Activated naive CD4-positive, alpha-beta T cell treated with anti-CD3 and anti-CD28 coated beads for 36 hours (primary cell): ENCODE data around the gene NBPF8. TPM values are rescaled to one million over a fixed set of nuclear protein-coding genes. Genes with fewer than 3 reads are reported as not detected.
"Not testable (repeated sequence)": the region's sequence is repeated elsewhere in the genome, so short reads cannot be mapped to it uniquely, and the experiment has no call there.

Experiments used
- CTCF ChIA-PET: fragments of 350-600 bp; sonication (Branson Sonifier 250); formaldehyde crosslinking; loops from one replicate; lab custom pipeline; 2021; ENCODE audit warnings: antibody characterized with exemption; lab: Charles Lee
- DNase-seq: peaks from one replicate; pipeline ENCODE4 v3.0.0-alpha.2; 2020
- H3K27ac Mint-ChIP-seq: one replicate; pipeline ENCODE4 v1.8.0; 2021; ENCODE audit warnings: mild to moderate bottlenecking, mixed read lengths
- H3K27me3 Mint-ChIP-seq: one replicate; pipeline ENCODE4 v1.8.0; 2021; ENCODE audit warnings: low read depth, mixed read lengths
- H3K36me3 Mint-ChIP-seq: one replicate; pipeline ENCODE4 v1.8.0; 2021; ENCODE audit warnings: low read depth, mixed read lengths
- H3K4me1 Mint-ChIP-seq: one replicate; pipeline ENCODE4 v1.8.0; 2021; ENCODE audit warnings: low read depth, mixed read lengths
- H3K4me3 Mint-ChIP-seq: one replicate; pipeline ENCODE4 v1.8.0; 2021; ENCODE audit warnings: mild to moderate bottlenecking, moderate library complexity, mixed read lengths
- H3K9me3 Mint-ChIP-seq: one replicate; pipeline ENCODE4 v1.8.0; 2021; ENCODE audit warnings: mixed read lengths
- intact Hi-C: fragments of 100-400 bp; cut with micrococcal nuclease; formaldehyde crosslinking; loops from one replicate; pipeline ENCODE4 v1.15.1; 2023
- total RNA-seq, 2 experiments: library from RNA; stranded (reverse); gene quantifications; one replicate each; pipeline ENCODE4 v1.2.3, GENCODE V29; 2021

The NBPF8 gene, protein sequence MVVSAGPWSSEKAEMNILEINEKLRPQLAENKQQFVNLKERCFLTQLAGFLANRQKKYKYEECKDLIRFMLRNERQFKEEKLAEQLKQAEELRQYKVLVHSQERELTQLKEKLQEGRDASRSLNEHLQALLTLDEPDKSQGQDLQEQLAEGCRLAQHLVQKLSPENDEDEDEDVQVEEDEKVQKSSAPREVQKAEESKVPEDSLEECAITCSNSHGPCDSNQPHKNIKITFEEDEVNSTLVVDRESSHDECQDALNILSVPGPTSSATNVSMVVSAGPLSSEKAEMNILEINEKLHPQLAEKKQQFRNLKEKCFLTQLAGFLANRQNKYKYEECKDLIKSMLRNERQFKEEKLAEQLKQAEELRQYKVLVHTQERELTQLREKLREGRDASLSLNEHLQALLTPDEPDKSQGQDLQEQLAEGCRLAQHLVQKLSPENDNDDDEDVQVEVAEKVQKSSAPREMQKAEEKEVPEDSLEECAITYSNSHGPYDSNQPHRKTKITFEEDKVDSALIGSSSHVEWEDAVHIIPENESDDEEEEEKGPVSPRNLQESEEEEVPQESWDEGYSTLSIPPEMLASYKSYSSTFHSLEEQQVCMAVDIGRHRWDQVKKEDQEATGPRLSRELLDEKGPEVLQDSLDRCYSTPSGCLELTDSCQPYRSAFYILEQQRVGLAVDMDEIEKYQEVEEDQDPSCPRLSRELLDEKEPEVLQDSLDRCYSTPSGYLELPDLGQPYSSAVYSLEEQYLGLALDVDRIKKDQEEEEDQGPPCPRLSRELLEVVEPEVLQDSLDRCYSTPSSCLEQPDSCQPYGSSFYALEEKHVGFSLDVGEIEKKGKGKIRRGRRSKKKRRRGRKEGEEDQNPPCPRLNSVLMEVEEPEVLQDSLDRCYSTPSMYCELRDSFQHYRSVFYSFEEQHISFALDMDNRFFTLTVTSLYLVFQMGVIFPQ
- total RNA-seq, result 10 to 100 TPM; 28.0 to 28.8 TPM

- CTCF ChIA-PET, H3K9me3 Mint-ChIP-seq, H3K4me1 Mint-ChIP-seq, H3K36me3 Mint-ChIP-seq, intact Hi-C loops, H3K27me3 Mint-ChIP-seq: not testable (repeated sequence)
- peak within 1 kb of the TSS; percentile 87 for H3K4me3 Mint-ChIP-seq
- peak within 1 kb of the TSS; percentile 81 for H3K27ac Mint-ChIP-seq
- peak; percentile 82 for DNase-seq
Measured at GRCh38 chr1:120414911-120415480, at the start of gene NBPF8. Gene NBPF8 (plus strand): TSS chr1:120415035. CDS start chr1:120436523, 21,488 bp downstream.

DNA sequence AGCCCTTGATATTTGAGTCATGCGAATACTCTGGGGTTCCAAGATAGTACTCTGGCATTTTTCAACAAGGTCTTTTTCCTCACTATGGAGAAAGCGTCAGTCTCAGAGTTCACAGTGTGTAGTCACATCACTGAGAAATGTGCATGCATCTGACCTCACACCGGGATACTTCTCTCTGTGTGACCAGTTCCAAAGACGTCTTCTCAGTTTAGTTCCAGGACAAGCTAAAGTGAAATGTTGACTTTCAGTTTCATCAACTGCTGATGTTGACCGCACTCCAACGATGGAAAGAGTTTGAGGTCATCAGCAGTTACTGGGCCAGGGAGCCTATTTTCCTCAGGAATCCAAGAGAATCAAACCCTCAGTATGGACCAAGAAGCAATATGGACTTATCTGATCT lies 47.1 kb upstream of the NBPF8 start:
- H3K27me3 Mint-ChIP-seq, intact Hi-C loops, H3K27ac Mint-ChIP-seq, H3K9me3 Mint-ChIP-seq, CTCF ChIA-PET, H3K4me1 Mint-ChIP-seq, H3K4me3 Mint-ChIP-seq, H3K36me3 Mint-ChIP-seq, DNase-seq: not testable (repeated sequence)

DNA sequence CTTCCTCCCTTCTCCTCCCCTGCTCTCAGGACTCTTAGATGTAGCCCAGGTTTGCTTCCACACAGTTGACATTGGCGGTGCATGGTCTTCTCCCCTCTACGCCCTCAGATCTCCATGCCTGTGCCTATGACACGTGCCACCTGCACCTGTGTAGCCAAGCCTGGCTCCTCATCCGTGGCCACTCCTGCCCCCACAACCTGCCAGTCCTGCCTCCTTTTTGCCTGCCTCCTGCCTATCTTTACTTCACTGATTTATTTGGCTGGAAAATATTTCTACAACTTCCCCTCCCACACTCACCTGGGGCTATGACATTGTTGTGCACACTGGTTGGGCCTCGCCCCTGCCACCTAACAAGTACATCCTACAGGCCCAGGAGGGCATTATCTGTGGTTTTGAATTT lies 28.2 kb upstream of the NBPF8 start:
- H3K4me1 Mint-ChIP-seq, DNase-seq, H3K36me3 Mint-ChIP-seq, intact Hi-C loops, H3K27ac Mint-ChIP-seq, H3K9me3 Mint-ChIP-seq, H3K4me3 Mint-ChIP-seq, CTCF ChIA-PET, H3K27me3 Mint-ChIP-seq: not testable (repeated sequence)

GRCh38 chr1:120388597-120389126 lies 26.2 kb upstream of the NBPF8 start:
- peak; percentile 32 for DNase-seq
- H3K36me3 Mint-ChIP-seq, H3K4me1 Mint-ChIP-seq, H3K9me3 Mint-ChIP-seq, H3K4me3 Mint-ChIP-seq, H3K27me3 Mint-ChIP-seq, CTCF ChIA-PET, intact Hi-C loops, H3K27ac Mint-ChIP-seq: not testable (repeated sequence)

- H3K4me3 Mint-ChIP-seq, CTCF ChIA-PET, H3K27me3 Mint-ChIP-seq, DNase-seq, H3K36me3 Mint-ChIP-seq, H3K9me3 Mint-ChIP-seq, H3K27ac Mint-ChIP-seq, intact Hi-C loops, H3K4me1 Mint-ChIP-seq: not testable (repeated sequence)
Measured at GRCh38 chr1:120391365-120391764, 23.5 kb upstream of the NBPF8 start.

DNA sequence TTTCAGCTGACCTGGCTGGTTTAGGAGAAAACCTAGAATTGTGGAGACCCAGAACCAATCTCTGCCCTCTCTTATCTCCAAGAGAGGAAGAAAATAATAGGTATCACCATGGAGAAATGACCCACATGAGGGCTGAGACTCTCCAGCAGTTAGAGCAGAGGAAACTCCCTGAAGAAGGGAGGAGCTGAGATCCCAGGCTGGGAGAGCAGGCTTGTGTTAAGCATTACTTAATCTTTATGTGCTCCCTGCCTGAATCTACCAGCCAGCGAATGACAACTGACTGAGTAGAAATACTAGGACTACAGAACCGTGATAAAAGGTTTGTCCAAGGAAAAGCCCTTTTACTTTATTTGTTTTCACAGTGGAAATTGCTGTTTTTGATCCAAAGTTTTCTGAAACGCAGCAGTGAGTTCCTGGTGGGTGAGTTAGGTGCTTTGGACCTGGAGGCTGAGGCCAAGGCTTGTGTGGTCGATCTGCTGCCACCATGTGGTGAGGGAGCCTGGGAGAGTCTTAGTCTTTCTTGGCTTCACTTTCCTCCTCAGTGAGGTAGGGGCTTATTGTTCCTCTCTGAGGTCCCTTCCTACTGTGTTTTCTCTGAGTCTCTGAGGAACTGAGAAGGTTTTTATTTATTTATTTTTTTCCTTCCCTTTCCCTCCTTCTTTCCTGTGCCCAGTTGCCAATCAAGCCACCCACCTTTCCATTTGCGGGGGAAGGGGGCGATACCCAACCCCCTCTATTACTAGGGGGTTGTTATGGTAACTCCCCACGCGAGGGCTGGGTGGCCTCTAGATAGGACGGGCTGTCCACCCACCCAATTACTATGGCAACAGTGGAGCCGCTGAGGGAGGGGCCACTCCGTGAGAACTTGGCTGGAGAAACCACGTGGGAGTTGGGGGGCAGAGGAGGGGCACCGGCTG lies 21.3 kb upstream of the NBPF8 start:
- intact Hi-C loops, H3K4me1 Mint-ChIP-seq, H3K36me3 Mint-ChIP-seq, CTCF ChIA-PET, H3K9me3 Mint-ChIP-seq, H3K4me3 Mint-ChIP-seq, DNase-seq, H3K27ac Mint-ChIP-seq, H3K27me3 Mint-ChIP-seq: not testable (repeated sequence)

GRCh38 chr1:120405348-120405747 lies 9.5 kb upstream of the NBPF8 start:
- H3K4me3 Mint-ChIP-seq, H3K27me3 Mint-ChIP-seq, H3K27ac Mint-ChIP-seq, intact Hi-C loops, DNase-seq, CTCF ChIA-PET, H3K36me3 Mint-ChIP-seq, H3K4me1 Mint-ChIP-seq, H3K9me3 Mint-ChIP-seq: not testable (repeated sequence)

DNA sequence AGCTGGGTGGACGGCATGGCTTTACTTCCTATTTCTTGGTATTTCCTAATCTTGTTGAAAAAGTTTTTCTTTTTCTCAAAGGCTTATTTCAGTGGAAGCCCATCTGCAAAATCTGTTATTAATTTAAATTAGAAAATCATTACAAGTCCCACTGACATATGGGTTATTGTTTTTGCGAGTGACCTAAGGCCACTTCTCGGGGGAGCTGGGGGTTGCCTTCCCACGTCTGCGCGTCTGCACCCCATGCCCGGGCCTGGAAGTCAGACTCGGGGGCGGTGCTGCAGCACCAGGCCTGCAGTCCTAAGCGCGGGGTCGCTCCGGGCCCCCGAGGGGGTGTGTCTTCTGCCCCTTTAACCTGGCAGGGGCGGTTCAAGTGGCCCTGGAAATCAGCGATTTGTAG lies 384 bp upstream of the NBPF8 start:
- CTCF ChIA-PET, H3K36me3 Mint-ChIP-seq: not testable (repeated sequence)

GRCh38 chr1:120415492-120415961 lies 692 bp downstream of the NBPF8 start:
- Mint-ChIP-seq H3K27ac (peak overlapping the region; percentile 81), H3K4me3 (peak overlapping the region; percentile 87)
- H3K9me3 Mint-ChIP-seq, H3K4me1 Mint-ChIP-seq, H3K36me3 Mint-ChIP-seq, CTCF ChIA-PET, H3K27me3 Mint-ChIP-seq, intact Hi-C loops: not testable (repeated sequence)
- peak; percentile 40 for DNase-seq

More for the DNA sequence above, 384 bp upstream of the NBPF8 start:
- DNase-seq, H3K9me3 Mint-ChIP-seq, H3K4me3 Mint-ChIP-seq, H3K4me1 Mint-ChIP-seq, H3K27me3 Mint-ChIP-seq, intact Hi-C loops, H3K27ac Mint-ChIP-seq: not testable (repeated sequence)

DNA sequence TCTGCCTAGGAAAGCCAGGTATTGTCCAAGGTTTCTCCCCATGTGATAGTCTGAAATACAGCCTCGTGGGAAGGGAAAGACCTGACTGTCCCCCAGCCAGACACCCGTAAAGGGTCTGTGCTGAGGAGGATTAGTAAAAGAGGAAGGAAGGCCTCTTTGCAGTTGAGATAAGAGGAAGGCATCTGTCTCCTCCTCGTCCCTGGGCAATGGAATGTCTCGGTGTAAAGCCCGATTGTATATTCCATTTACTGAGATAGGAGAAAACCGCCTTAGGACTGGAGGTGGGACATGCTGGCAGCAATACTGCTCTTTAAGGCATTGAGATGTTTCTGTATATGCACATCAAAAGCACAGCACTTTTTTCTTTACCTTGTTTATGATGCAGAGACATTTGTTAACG lies 10.2 kb downstream of the NBPF8 start:
- H3K27ac Mint-ChIP-seq, H3K9me3 Mint-ChIP-seq, H3K4me1 Mint-ChIP-seq, CTCF ChIA-PET, H3K4me3 Mint-ChIP-seq, H3K36me3 Mint-ChIP-seq, DNase-seq, intact Hi-C loops, H3K27me3 Mint-ChIP-seq: not testable (repeated sequence)

DNA sequence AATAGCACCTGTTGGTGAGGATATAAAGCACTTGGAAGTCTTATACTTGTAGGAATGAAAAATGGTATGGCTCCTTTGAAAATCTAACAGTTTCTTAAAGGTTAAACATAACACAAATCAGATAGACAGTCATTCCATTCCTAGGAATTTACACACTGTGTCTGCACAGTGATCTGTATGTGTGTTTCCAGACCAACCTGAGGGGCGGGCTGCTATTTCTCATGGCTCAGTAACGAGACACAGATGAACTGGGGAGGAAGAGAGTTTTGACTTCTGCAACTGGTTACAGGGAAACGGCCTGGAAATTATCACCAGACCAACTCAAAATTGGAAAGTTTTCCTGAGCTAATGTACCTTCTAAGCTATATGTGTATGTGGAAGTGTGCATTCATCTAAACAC lies 16.8 kb downstream of the NBPF8 start:
- H3K27ac Mint-ChIP-seq, CTCF ChIA-PET, H3K4me3 Mint-ChIP-seq, H3K27me3 Mint-ChIP-seq, H3K9me3 Mint-ChIP-seq, intact Hi-C loops, DNase-seq, H3K4me1 Mint-ChIP-seq, H3K36me3 Mint-ChIP-seq: not testable (repeated sequence)
